DMS114 treated with DMSO at 0.1 percent for 48 hours (cell line): ENCODE results near the gene CHSY3.

Experiments
- DNase-seq: peaks from one replicate; lab custom pipeline; 2025; ENCODE audit not compliant: unreplicated experiment; lab: John Stamatoyannopoulos, UW

Gene CHSY3

DNA sequence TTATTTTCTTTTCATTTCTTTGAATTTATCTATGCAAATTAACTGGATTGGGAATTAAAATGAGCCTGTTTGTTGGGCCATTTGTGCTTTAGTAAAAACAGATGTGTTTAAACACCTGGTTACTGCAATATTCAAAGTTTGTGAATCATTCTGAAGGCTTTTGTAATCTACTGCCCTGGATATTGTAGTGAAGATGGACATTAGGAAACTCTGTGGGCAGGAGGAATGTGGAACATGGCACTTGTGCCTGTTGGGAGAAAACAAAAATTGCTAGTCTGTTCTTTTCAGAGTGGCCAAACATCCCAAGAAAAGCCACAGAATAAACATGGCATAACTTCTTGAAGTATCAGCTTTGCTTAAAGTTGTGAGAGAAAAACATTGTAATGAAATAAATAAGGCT is 40.8 kb downstream of the CHSY3 start:
- DNase-seq, result no peak

DNA sequence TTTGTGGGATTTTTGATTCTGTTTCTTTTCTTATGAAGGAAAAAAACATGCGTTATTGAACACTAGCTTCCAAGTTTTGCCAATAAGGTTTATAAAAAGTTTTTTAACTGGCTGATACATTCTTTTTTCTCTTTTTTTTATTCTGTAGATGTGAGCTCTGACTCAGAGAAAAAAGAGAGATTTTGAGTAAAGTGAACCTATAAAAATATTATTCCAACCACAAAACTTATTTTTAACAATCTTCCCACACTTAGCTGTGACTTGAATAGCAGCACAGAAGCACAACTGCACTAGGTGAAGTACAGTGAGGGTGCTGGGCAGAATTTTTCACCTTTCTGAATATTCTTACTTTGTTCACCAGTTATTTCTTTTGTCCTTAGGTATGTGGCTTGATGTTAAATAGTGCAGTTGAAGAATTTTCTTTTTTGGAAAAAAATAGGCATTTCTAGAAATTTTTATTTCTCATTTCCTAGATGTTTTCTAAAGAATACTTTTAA is 41.6 kb downstream of the CHSY3 start:
- no peak for DNase-seq

DNA sequence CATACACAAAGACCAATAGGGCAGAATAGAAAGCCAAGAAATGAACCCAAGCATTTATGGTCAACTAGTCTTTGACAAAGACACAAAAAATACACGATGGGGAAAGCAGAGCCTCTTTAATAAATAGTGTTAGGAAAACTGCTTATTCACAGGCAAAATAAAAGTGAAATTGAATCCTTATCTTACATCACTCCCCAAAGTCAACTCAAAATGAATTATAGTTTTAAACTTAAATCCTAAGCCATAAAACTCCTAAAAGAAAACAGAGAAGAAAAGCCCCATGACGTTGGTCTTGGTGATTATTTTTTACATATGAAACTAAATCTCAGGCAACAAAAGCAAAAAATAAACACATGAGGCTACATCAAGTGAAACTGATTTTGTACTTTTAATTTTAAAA is 46.8 kb downstream of the CHSY3 start:
- DNase-seq, result no peak

DNA sequence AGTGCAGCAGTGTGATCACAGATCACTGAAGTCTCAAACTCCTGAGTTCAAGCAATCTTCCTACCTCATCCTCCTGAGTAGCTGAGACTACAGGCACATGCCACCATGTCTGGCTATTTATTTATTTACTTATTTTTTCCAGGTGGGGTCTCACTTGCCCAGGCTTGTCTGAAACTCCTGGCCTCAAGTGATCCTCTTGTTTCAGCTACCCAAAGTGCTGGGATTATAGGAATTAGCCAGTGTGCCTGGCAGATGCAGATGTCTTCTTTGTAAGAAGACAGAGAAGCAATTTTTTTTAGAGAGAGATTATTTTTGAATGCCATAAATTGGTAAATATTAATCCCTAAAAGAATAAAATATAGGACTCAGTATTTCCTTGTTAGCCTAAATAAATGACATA is 54.3 kb downstream of the CHSY3 start:
- DNase-seq, result no peak

DNA sequence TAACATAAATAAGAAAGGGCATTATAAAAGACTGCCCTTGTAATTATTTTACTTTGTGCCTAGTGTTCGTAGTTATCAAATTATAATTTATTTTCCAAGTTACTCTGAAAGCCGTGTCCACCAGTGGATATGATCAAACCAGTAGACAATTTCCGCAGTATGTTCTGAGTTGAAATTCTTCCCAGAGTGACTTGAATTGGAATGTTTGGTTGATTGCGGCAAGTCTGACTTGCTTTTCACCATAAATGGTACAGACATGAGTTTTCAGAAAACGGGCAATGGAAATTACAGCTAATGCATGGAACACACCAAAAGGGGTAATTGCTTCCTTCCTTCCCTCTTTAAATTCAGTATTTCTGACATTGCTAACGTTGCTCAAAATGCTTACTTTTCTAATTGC is 56.6 kb downstream of the CHSY3 start:
- no peak for DNase-seq

DNA sequence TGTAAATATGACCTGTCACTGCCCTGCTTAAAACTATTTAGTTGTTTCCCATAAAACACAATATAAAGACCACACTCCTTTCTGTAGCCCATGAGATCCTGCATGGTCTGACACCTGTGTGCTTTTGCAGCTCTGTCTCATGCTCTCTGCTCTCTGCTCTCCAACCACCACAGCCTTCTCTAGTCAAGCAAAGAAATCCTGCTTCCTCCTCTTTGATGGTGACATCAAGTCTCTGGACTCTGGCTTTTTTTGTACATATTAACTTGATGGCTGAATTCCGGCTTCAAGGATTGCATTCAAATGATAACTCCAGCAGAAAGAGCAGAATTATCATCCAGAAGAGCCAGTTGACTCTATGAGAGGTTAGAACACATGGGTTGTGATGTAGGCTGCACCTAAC is 58.2 kb downstream of the CHSY3 start:
- DNase-seq, result no peak

DNA sequence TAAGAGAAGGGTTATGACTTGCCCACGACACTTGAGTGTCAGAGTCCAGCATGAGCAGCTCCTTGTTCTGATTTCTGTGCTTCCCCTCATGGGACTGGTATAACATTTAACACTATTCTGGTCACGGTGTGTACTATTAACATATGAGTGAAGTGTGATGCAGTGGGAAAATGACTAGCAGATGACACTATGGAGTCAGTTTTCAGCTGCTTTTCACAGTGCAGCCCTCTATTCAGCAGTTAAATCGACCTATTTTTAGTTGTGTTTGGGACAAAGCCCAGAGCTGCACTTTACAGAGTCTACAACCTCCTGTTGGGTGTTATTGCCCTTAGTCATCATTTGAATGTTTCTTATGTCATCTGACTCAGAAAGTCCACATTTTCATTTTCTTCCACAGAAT is 59.1 kb downstream of the CHSY3 start:
- no peak for DNase-seq

DNA sequence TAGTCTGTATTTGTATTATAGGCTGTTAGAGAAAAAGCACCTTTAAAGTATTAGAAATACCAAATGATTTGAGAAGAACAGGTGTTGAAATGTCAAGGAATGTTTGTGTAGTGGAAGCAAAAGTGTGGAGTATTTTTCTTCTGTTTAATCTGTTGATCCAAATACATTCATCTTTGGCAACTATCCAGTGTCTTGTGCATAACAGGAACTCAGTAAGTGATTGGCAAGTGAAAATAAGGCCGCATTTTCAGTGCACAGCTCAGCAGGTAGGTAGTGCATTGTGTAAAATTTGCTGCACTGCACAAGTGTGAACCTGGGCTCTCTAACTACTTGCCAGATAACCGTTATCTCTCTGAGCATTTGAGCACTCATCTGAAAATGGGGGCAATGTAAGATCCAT is 61.8 kb downstream of the CHSY3 start:
- no peak for DNase-seq

DNA sequence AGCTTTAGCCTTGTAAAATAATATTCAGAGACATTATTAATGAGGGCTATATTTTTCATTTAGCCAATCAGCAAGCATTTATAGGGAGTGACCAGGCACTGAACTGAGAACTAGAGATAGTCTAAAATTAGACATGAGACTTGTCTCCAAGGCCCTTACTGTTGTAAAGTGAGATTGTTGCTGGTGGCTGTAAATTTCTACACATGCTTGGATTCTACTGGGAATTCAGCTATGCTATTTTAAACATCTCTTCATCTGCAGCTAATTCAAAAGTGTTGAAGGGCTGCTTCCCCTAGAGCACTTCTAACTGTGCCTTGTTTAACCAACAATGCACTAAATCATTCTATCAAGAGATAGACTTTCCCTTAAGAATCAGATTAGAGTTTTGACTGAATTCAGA is 67.4 kb downstream of the CHSY3 start:
- DNase-seq, result no peak

DNA sequence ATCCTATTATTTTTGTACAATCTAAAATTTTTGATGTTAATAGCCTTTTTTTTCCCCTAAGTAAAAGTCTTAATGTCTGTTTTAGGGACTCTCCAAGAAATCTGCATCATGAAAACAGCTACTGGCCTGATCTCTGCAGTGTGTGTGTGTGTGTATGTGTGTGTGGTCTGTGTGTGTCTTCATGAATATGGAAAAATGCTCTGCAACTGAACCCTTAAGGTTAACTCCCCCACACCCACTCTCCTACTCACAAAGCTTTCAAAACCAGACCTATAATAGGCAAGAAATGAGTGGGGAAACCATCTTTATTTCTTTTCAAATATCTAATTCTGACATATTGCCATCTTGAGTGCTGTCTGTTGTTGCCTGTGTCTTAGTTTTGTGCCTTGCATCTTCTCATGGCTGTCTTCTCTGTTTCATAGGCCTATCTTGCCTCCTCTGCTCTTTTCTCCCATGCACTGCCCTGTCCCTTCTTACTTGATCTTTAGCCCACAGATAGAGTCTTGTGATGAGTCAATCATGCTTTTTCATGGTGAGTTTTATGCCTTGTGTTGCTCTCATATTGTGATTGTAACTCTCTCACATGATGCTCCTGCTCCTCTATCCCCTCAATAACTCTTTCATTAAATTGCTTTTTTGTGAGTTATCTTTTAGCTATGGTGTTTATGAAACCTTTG is 68.3 kb downstream of the CHSY3 start:
- DNase-seq, result no peak

DNA sequence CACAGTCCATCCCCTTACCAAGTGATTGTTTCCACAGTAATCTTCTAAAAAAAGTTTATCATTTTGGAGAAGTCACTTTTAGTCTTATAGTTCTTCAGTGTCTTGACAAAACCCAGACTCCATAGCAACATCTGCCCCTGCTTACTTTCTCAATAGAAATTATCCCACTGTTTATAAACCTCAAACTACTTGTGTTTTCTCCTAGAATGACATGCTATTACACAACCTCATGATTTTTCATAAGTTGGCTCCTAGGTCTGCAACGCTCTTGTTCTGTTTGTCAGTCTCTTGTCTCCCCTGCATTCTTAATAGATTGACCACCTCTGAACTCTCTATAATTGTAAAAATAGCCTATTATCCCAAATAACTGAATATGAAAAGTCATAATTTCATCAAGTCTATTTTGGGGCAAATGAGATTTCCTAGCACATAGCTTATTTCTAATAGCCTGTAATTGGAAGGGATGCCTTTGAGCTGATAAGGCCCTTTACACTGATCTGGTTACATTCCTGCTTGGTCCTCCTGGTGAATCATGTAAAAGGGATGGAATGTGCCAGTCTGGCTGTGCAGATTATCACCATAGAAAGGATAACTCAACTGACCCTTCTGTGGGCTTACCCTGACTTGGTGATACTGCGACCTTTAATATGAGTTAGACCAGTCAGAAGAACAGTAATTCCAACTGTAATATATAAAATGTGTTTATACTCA is 69.6 kb downstream of the CHSY3 start:
- DNase-seq, result no peak

DNA sequence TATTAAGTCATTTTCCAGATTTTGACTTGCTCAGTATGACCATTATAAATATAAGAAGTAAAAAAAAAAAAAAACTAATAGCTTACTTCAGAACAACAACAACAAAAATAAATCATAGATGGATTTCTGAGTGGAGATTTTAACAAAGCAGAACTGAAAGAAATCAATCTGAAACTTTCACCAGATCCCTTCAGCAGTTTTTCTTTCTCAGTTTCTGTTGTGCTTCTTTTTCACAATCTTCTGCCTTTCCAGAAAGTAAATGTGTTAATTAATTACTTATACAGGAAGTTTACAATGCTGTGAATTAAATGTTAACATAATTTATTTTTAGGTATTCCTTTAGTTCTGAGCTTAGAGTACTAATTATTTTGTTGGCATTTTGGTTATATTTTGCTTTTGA is 73.5 kb downstream of the CHSY3 start:
- no peak for DNase-seq

DNA sequence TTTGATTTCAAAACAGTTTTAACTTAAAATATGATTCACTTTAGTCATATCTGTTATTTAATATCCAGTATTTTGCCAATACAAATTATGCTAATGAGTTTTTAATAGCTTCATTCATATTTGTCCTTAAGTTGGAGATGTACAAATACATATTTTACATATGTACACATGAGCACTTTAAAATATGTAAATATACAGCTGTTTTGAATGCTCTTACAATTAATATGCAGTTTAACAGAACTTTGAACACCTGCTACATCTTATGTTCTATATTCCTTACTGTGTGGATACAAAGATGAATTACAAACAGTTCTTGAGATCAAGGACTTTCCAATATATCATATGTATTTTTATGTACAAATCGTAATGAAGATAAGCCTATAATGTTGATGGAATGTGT is 74.0 kb downstream of the CHSY3 start:
- DNase-seq, result no peak

DNA sequence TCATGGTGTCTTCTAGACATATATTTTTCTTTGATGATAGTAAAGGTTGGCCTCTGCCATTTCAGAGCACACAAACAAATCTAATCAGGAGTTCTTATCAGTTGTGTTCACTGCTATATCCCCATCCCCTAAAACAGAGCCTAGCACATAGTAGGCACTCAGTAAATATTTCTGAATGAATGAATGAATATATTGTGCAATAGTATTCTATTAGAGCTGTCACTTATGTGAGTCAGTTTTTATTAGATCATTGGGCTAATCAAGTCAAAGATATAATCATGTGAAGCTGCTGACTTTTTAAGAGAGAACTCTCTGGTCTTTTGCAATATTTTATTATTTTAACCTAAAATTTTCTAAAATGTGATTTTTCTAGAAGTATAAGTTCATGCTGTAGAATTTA is 84.2 kb downstream of the CHSY3 start:
- no peak for DNase-seq

DNA sequence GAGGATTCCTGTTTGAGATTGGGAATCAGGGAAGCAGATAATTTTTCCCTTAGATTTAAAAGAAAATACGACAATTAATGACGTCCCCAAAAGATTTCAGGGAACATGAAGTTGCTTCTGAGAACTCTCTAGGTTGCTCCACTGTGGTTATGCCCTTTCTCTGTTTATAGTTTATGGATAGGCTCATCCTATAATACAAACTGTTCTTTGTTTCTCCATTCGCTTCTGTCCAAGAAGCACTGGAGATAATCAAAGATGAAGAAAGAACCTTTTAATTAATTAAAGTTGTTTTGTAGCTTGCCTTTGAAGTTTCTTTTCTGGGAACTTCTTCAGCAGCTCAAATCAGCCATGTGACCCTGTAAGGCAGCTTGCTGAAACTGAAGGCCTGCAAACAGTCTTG is 87.5 kb downstream of the CHSY3 start:
- DNase-seq, result no peak

DNA sequence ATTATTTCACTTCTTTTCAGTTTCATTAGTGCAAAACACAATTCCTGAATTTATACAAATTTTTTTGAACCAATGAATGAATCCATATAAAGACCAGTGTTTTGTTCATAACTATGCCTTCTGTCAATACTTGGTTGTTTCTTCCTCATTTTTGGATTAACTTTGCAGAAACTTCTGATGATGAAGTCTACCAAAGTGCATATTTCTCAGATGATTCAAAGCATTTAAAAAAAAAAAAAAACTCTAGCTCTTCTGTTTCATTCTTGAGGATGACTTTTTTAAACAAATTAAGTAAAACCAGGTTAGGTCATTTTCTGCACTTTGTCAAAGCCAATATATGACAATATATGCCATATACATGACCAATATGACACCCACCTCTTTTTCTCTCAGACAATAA is 92.6 kb downstream of the CHSY3 start:
- no peak for DNase-seq

DNA sequence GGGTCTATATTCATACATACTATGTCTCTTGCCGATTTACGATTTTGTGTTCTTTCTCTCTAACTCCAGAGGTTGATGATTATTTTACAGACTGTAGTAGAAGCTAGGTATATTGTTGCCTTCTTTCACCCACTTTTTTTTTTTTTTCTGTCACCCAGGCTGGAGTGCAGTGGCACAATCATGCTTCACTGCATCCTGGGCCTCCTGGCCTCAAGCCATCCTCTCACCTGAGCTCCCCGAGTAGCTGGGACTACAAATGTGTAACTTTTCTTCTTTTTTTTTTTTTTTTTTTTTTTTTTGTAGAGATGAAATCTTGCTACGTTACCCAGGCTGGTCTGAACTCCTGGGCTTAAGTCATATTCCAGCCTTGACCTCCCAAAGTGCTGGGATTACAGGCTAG is 96.2 kb downstream of the CHSY3 start:
- DNase-seq, result no peak

DNA sequence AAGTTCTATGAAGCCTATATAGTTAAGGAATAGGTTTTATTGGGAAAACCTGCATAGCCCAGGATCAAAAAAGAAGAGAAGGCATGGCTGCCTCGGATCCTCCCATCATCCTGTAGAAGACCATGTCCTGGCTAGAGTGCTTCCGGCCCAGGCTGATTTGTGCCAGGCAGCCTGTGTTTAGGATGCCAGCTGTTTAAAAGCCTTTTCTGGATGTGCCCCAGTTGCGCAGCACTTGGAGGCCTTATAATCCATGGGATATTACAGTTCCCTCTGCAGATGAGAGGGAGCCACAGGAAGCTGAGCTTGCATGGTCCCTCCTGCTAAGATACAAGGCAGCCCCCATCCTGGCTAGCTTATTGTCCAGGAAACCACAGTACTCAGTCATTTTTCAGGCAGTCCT is 97.9 kb downstream of the CHSY3 start:
- DNase-seq, result no peak

DNA sequence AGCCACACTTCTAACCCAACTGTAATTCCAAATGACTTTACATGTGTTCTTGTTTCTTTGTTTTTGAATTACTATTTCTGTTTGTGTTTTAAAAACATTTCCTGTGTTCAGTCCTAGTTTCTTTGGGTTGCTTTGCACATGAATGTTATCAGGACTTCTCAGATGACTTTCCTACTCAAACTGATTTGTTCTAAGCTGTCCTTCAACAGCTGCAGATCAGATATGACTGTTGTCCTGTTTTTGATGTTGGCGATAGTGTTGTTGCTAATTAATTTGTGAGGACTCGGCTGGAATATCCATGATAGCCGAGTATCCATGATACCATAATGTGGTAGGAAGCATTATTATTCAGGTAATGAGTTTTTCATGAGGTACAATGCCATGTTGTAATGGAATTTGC is 98.6 kb downstream of the CHSY3 start:
- DNase-seq, result no peak

DNA sequence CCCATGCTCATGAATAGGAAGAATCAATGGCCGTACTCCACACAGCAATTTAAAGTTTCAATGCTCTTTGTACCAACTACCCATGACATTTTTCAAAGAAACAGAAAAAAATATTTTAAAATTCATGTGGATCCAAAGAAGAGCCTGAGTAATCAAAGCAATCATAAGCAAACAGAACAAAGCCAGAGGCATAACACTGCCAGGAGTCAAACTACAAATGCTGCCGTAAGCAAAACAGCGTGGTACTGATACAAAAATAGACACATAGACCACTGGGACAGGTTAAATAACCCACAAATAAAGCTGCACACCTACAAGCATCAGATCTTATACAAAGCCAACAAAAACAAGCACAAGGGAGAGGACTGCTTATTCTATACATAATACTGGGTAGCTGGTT is 107.7 kb downstream of the CHSY3 start:
- no peak for DNase-seq

DNA sequence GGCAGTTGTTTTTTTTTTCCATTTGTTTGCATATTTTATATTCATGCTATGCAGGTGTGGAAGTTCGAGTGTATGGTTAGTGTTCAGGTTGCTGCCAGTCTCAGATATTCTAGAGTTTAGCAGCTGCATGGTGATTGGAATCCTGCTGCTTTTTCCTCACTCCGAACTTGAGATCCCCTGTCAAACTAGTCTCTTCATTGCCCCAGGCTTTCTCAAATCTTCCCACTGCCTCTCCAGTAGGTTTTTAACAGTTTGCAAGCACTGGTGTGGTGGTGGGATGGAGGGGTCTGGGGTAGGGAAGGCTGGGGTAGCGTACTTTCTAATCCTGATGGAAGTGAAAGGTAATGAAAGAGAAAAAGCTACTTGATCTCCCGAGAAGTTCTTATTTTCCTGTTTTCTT is 112.9 kb downstream of the CHSY3 start:
- DNase-seq, result no peak

DNA sequence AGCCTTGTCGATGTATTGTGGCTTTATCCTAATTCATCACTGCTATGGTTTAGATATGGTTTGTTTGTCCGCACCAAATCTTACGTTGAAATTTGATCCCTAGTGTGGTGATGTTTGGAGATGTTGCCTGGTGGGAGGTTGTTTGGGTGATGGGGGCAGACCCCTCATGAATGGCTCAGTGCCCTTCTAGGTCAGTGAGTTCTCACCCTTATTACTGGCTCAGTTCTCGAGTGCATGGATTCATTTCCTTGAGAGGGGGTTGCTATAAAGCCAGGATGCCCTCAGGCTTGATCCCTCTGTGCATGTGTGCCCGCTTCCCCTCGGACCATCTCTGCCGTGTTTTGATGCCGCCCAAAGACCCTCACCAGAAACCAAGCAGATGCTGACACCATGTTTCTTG is 114.4 kb downstream of the CHSY3 start:
- no peak for DNase-seq

DNA sequence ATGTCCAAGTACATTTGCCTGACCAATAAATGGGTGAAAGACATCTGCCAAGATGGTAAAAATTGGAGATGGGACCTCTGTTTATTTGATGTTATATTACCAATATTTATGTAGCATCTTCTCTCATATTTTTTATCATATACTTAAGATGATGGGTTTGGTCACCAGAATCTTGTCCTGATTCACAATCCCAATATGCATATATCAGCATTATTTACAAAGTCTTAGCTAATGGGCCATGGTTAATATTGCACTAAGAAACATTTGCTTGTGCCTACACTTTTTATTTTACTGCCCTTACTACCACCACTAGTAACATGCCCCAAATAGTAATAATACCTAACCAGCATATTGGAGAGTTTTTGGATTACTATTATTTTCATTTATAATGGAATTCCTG is 116.7 kb downstream of the CHSY3 start:
- no peak for DNase-seq
